Muscle of arm (tissue), 12 donors: ENCODE results near the gene LHFPL4. TPM values are rescaled to one million over a fixed set of nuclear protein-coding genes. Genes with fewer than 3 reads are reported as not detected.
"Not testable (repeated sequence)": the region's sequence is repeated elsewhere in the genome, so short reads cannot be mapped to it uniquely, and the experiment has no call there.

Source experiments
- DNase-seq: peaks from one replicate; pipeline ENCODE4 v3.0.0-alpha.2; 2013
- polyA plus RNA-seq, 12 donors: library from polyadenylated mRNA; unstranded; fragments of 120-200 nt; gene quantifications; one replicate each; pipeline ENCODE4 v1.2.1, GENCODE V29; 2013; ENCODE audit not compliant: insufficient read length in 12 of 12

LHFPL4 gene
- polyA plus RNA-seq, 12 donors = 0.04 to 0.11 (median 0.05) TPM; not detected in 8

GRCh38 chr3:9542182-9542581 is 11.4 kb downstream of the LHFPL4 start:
- DNase-seq = no peak

GRCh38 chr3:9536212-9536611 is 17.4 kb downstream of the LHFPL4 start:
- DNase-seq = no peak

GRCh38 chr3:9534429-9534828 is 19.2 kb downstream of the LHFPL4 start:
- no peak for DNase-seq

- no peak for DNase-seq
These were observed 28.5 kb downstream of the LHFPL4 start for GRCh38 chr3:9525078-9525477.

GRCh38 chr3:9514956-9515355 is 38.7 kb downstream of the LHFPL4 start:
- DNase-seq = no peak

GRCh38 chr3:9514306-9514705 is 39.3 kb downstream of the LHFPL4 start:
- no peak for DNase-seq

- no peak for DNase-seq
These were observed 41.1 kb downstream of the LHFPL4 start for GRCh38 chr3:9512456-9513045.

- DNase-seq = peak; percentile 17
These were observed 44.8 kb downstream of the LHFPL4 start for GRCh38 chr3:9508781-9509180.

GRCh38 chr3:9507586-9508578 is 45.7 kb downstream of the LHFPL4 start:
- no peak for DNase-seq

- peak; percentile 51 for DNase-seq
These were observed 50.3 kb downstream of the LHFPL4 start for GRCh38 chr3:9503283-9503682.

GRCh38 chr3:9501226-9501625 is 52.4 kb downstream of the LHFPL4 start:
- DNase-seq = no peak

- peak; percentile 7 for DNase-seq
These were observed 53.2 kb downstream of the LHFPL4 start for GRCh38 chr3:9500108-9501050.

GRCh38 chr3:9499455-9500107 is 54.0 kb downstream of the LHFPL4 start:
- DNase-seq = no peak

GRCh38 chr3:9498781-9499180 is 54.8 kb downstream of the LHFPL4 start:
- no peak for DNase-seq

- DNase-seq = no peak
These were observed 55.6 kb downstream of the LHFPL4 start for GRCh38 chr3:9497821-9498565.

GRCh38 chr3:9496893-9497292 is 56.7 kb downstream of the LHFPL4 start:
- DNase-seq = no peak

GRCh38 chr3:9494036-9494435 is 59.6 kb downstream of the LHFPL4 start:
- DNase-seq = not testable (repeated sequence)

- DNase-seq = no peak
These were observed 62.1 kb downstream of the LHFPL4 start for GRCh38 chr3:9491506-9491905.

GRCh38 chr3:9485248-9485647 is 68.4 kb downstream of the LHFPL4 start:
- no peak for DNase-seq

- no peak for DNase-seq
These were observed 73.4 kb downstream of the LHFPL4 start for GRCh38 chr3:9480265-9480664.

- DNase-seq = no peak
These were observed 76.7 kb downstream of the LHFPL4 start for GRCh38 chr3:9476935-9477334.
